GM21381 (cell line): ENCODE measurements around the gene ROBO2.

ENCODE experiments used
- ATAC-seq: cut with Tn5 transposase; IDR thresholded peaks from one replicate; pipeline ENCODE4 v1.9.1; 2021; ENCODE audit warnings: mild to moderate bottlenecking, moderate library complexity; ENCODE audit not compliant: unreplicated experiment

The ROBO2 gene, protein sequence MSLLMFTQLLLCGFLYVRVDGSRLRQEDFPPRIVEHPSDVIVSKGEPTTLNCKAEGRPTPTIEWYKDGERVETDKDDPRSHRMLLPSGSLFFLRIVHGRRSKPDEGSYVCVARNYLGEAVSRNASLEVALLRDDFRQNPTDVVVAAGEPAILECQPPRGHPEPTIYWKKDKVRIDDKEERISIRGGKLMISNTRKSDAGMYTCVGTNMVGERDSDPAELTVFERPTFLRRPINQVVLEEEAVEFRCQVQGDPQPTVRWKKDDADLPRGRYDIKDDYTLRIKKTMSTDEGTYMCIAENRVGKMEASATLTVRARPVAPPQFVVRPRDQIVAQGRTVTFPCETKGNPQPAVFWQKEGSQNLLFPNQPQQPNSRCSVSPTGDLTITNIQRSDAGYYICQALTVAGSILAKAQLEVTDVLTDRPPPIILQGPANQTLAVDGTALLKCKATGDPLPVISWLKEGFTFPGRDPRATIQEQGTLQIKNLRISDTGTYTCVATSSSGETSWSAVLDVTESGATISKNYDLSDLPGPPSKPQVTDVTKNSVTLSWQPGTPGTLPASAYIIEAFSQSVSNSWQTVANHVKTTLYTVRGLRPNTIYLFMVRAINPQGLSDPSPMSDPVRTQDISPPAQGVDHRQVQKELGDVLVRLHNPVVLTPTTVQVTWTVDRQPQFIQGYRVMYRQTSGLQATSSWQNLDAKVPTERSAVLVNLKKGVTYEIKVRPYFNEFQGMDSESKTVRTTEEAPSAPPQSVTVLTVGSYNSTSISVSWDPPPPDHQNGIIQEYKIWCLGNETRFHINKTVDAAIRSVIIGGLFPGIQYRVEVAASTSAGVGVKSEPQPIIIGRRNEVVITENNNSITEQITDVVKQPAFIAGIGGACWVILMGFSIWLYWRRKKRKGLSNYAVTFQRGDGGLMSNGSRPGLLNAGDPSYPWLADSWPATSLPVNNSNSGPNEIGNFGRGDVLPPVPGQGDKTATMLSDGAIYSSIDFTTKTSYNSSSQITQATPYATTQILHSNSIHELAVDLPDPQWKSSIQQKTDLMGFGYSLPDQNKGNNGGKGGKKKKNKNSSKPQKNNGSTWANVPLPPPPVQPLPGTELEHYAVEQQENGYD (N-terminal part only)

DNA sequence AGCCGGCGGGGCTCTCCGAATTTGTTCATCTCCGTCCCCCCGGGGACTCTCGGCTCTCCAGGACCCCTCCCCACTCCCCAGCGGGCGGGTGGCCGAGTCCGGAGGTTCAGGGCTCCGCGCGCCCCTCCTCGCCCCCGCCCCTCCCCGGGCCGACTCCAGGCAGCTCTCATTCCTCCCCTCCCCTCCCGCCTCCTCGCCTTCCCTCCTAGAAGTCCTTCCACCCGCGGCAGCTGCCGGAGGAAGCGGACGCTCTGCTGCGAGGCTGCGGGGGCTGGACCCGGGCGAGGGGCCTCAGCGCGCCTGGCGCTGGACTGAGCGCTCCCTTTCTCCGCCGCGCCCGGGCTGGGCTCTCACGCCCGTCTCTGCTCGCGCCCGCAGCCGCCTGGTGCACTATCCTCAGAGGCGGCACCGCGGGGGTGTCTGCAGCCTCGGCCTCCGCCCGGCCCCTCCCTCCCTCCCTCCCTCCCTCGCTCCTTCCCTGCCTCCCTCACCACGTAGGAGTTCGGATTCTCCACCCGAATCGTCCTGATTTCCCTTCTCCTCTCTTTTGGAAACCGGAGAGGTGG is at the start of gene ROBO2:
Gene ROBO2 (plus strand): TSS at position 494 of the 566 bp plus-strand sequence. CDS start 687 bp downstream, outside the sequence.
- no peak for ATAC-seq

DNA sequence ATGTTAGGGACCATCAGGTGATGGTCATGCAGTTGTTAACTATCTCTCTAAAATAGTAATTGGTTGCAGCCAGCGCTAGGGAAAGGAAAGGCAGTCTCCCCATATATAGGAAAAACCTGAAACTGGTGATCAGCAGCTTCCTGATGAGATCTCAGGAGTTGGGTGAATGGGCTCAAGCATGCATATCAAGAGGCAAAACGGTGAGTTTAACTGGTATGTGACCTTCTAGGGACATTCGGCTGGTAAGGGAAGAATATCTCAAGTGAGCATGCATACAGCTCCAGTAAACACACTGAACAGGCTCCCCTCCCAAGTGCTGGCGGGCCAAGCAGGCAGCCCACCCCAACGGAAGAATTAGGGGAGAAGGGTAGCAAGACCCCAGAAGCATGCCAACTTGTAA is 49.3 kb upstream of the ROBO2 start:
- ATAC-seq: no peak

DNA sequence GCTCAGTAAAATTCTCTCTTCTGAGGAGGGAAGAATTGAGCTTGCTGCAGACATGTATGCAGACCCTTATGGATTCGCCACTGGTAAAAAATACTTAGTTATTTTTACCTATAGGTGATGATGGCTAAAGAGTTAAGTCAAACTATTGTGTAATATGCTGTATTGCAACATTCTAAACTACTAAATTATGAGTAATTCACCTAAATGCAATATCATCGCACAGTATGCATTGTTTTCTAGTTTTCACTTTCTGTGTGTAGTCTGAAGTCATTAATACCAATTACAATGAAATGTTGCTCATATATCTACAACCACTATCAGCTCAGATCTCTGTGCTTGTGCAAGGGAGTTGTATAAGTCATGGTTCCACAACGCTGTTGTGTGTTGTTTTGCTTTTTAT is 48.7 kb upstream of the ROBO2 start:
- ATAC-seq: no peak

DNA sequence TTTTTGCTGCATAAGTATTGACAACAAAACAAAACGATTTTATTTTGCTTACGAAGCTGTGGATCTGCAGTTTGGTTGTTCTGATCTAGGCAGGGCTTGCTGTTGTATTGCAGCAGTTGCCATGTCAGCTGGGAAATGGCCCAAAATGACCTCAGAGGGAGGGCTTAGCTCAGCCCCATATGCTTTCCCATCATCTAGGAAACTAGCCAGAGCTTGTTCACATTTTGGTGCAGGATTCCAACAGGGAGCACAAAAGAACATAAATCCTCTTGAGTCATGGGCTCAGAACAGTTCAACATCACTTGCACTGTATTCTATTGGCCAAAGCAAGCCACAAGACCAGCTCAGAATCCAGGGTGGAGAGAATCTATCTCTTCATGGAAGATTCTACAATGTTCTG is 42.2 kb upstream of the ROBO2 start:
- ATAC-seq: no peak

DNA sequence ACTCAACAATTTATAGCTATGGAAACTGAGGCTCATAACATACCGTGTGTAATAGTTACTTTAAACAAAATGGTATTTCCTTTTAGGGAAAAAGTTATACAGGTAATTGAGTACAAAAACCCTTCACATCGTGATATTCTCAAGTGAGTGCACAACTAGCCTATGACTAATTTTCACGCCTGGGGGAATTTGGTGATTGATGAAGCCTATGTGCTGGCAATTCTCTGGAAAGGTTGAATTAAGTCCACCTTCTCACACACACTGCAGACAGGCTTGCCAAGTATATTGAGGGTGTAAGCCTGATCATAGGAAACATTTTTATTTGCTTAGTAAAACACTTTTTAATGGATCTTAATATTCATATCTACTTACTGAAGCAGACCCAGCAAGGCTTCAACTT is 41.3 kb upstream of the ROBO2 start:
- no peak for ATAC-seq

DNA sequence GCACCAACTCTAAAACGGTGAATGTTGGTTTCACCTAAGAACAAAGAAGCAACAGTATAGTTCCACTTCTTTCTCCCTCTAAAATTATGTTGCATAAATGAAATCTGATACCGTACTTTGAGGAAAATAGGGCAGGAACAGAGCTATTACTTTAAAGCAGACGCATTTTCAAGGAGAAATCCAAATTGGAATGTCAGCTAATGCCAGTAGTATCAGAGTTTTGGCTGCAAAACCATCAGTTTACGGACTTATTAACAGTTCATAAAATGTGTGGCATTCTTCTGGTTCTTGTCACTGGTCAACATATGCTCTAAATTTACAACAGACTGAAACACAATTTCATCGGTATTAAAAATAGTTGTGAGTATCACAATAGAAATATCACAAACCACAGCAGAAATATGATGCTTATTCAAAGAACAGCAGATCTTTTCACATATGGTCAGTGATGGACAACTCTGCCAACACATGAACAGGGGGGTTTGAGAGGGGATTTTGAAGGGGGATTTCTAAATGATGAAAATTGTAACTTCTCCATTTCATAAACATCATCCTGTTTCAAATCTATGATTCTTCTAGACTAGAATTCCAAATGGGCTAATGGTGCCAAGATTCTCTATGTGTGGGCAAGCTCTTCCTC is 38.7 kb upstream of the ROBO2 start:
- no peak for ATAC-seq

DNA sequence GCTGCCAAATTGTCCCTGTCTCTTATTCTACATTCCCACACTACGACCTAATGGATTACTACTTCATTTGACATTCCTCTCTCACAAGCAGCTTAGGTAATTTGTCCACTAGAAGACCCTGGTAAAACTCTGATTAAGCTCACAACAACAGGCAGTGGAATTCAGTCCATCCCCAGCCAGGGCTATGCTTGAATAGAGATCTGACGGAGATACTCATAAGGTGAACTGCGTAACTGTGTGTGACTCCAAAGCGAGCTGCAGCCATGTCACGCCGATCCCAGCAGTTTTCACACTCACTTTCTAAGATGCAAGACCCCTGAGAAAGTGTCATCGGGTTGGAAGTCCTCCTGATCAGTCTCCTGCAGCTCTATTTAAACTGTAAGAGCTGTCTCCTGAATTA is 25.7 kb upstream of the ROBO2 start:
- no peak for ATAC-seq

DNA sequence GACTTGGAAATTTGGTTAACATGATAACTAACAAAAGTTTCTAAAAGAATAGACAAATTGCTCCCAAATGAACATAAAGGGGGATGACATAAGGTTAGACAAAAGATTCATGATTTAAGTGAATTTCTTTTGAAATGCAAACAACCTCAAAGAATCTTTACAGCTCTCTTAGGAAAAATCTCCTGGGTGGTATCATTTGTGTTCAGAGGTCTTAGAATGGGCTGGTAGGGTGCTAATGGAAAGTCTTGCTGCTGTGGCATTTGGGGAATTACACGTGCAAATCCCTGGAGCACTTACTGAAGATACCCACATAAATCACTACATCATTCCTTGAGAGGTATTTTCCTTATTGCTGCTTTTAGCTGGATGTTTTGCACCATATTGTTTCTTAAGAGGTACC is 14.4 kb upstream of the ROBO2 start:
- ATAC-seq: no peak

DNA sequence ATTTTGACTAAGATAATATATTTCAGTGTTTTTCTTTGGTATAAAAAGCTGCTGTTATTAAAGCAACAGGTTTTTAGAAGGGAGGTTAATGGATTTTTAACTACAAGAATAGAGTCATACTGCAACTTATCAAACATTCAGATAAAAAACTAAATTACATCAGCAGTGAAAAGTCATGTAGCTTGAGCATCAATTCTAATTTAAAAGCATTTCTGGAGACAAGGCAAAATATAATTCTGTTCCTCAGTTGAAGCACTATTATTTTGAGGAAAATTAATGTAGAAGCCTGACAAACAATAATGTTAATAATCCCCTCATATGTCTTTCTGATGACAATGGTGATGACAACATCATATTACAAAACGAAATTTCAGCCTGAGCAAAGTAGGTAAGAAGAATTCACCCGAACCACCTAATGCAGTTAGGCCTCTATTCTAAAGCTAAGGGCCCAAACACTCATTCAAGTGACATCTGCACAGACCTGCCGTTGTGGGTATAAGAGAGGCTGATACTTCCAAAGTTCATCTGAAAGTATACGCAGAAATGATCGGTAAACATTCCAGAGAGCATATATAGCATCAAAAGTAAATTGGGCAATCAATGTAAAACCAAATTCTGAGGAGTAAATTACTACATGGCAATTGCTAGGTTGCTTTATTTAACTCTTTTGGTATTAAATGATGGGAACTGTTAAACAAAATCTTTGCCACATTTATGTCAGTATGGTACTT is 12.8 kb upstream of the ROBO2 start:
- ATAC-seq: no peak

DNA sequence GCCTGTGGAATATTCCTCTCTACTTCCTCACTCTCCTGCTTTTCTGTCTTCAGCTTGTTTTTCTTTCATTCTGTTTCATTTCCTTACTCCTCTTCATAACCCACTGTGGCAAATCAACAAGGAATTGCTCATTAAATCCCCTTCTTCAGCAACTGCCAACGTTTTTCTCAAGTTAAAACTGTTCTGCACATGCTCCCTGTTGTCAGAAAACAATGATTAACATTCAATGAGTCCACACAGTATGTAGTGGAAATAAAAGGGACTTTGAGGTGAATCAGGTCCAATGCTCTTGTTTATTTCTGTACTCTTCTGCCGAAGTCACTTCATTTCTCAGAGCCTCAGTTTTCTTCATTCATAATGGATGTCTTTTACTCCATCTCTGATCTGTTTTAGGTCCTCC is 11.9 kb upstream of the ROBO2 start:
- ATAC-seq: no peak

DNA sequence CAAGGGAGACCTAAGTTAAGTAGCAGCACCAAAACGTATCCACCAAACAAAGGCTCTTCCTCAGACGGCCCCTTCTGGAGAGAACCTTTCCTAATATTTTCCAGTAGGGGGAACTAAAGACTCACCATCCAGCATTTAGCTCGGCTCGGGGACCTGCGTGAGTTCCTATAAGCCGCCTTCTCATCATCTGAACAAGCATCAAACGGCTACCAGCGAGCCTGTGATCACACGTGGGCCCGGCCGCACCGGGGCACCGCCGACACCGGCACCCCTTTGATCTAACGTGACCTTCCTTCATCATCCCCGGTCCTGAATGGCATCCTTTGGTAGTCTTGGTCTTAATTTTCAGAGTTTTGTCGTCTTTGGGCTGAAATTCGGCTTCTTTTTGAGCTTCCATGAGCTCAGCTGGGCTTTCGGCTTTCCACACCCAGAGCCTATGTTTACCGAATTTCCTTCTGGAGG is 1.4 kb upstream of the ROBO2 start:
- ATAC-seq: no peak

DNA sequence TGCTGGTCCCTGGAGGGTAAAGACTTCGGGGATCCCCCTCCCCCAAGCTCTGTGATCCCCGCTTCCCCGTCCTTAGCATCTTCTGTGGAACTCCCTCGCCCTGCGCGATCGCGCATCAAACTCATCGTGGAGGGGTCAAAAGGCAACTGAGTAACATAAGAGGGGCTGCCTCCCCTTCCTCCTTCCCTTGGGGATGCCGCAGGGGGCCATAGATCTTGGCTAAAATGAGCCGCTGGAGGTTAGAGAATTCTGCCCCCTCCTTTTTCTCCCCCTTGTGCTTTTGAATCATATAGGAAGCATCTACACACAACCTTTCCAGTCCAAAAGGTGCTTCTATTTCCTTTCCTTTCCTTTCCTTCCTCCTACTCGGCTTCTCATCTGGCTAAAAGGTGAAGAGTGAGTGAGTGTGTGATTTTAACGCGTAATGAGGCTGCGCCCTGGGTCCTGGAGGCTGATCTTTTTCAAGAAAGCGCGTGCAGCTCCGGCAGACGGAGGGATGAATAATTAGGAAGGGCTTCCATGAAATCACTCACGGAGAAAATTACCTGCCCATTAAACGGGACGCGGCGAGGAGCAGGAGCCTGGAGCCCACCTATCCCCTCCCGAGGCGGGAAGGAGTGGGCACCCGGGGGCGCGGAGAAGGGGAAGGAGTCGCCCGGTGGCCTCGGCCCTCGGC is 831 bp upstream of the ROBO2 start:
- no peak for ATAC-seq

DNA sequence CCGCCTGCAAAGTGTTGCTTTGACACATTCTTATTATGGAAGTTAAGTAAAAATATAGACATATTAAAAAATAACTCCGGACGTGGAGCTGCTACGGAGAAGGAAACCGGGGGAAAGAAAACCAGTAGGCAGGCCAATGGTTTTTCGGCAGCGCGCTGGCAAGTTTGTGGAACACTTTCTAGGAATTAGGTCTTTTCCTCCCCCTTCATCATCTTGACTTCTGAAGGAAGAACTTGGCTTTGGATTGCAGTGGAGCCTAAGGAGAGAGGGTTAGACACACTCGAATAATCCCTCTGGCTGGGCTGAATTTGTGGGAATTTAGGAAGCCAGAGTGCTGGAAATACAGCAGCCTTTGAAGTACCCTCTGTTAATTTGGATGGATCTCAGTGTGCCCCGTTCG is 317 bp downstream of the ROBO2 start:
- no peak for ATAC-seq

DNA sequence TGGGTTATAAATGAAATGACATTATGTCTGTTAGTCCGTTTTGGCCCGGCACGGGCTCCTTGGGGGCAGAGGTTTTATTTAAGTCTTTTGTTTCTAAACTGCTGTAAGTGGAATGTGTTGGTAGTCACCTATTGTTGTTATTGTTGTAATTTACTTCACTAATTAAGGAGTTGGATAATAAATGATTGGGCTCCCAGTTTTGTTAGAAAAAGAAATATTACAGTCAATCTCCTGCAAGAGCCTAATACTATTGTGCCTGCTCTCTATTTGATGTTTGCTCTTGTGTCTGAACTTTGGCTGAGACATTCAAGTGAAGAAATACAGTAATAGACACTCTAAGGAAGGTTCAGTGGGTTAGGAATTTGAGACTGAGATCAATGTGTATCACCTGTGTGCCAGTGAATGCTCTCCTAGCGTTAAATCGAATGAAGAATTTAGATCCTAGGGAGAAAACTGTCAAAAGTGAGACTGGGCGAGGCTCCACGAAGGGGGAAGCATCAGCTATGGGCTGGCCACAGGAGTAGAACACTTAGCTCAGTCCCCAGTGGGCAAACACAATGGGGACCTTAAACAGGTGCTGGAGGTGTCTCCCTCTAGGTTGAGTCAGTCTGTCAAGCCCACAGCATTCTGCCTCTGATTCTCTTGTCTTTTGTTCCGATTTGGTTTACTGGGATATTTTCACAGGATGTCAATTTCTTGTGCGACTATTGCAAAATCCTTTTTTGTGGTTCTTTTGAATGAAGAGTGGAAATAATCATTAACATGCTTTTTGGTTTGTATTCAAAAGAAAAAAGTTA is 1.2 kb downstream of the ROBO2 start:
- no peak for ATAC-seq

DNA sequence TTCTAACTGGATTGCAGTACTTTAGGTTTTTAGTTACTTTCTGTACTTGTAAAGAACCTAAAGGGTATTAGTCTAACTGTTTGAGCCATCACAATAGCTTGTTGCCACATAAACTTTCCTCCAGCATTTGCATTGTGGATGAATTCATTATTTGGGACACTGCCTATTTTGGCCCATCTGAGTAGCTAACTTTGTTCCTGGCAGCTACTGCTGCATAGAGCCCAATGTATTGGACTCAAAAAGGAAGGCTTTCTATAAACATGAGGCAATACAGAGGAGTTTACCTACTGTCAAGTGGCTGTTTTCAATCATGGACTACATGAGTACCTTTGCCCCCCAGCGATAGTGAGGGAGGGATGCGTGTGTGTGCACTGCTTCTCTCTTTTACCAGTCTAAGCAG is 1.9 kb downstream of the ROBO2 start:
- ATAC-seq: no peak

DNA sequence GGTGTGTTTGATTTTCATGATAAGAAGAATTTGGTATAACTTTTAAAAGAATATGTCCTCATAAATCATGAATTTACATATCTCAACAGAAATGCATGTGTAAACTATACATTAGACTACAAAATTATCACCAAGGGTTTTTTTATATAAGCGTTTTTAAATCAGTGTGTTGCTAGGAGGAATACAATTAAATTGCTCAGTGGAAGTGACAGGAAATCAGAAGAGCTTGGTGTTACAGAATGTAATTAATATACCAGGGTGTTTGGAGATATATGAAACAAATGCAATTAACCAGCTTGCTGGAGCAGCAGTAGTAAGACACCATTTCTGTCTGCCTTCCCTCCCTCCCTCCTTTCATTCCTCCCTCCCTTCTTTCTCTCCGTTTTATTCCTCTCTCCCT is 2.4 kb downstream of the ROBO2 start:
- ATAC-seq: no peak

DNA sequence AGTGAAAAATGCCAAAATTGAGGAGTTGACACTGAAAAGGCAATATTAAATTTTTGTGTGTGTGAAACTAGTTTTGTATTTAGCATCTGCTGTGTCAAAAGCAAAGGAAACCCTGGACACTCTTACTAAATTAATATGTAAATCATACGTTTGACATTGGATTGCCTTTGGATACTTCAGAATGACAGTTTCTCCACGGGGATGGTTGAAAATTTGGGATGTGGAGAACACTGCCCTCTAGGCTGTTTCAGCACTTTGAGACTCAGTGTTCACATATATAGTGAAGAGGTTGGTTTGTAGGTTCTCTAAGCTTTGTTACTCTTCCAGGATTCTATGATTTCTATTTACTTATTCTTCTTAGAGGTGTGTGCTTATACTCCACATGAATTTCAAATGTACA is 3.0 kb downstream of the ROBO2 start:
- ATAC-seq: no peak

DNA sequence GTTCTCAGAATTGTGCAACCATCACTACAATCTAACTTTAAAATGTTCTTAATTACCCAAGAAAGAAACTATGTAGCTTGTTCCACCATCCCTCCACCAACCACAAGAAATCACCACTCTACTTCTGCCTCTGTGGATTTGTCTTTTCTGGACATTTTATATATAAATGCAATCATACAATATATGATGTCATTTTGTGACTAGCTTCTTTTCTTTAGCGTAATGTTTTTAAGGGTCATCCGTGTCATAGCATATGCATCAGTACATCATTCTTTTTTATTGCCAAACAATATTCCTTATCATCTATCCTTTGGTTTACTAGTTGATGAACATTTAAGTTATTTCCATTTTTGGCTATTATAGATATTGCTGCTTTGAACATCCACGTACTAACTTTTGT is 5.8 kb downstream of the ROBO2 start:
- no peak for ATAC-seq

DNA sequence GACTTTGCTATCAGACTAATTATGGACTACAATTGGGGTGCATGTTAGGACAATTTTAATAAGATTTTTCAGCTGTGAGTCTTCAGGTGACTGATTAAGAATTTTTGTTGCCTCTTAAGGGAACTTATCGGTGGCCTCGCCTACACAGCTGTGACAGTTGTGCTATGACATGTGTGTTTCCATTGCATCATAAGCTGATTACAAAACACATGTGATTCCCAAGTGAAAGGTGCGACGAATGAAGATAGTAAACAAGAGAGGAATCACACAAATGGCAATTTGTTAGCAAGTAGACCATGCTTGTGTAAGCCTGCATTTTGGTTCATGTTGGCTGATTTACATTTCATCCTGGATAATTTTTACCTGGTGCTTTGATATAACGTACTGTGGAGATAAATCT is 8.3 kb downstream of the ROBO2 start:
- no peak for ATAC-seq
